ENCODE data around the gene EXOG.

The EXOG gene

GRCh38 chr3:38460377-38461270 is 35.5 kb upstream of the EXOG start:
- Histone ChIP-seq H3K4me3 (ENCODE audit: insufficient read length, low read depth) (no peak overlapping the region), H3K9ac (ENCODE audit: insufficient read length, low read depth) (no peak overlapping the region), H3K36me3 (ENCODE audit: insufficient read depth, insufficient read length, low read length) (no peaks in the 10 kb centered on the region), H3K9me3 (ENCODE audit: insufficient read depth, low read length) (no peaks in the 10 kb centered on the region), H3K27me3 (ENCODE audit: insufficient read depth, insufficient read length) (no peaks in the 10 kb centered on the region), H3K4me1 (ENCODE audit: insufficient read depth, insufficient read length) (peaks cover 16% of the 10 kb centered on the region)
- DNase-seq (ENCODE audit: low read depth, low spot score), result no peak
- TF ChIP-seq ZNF274 (IDR thresholded peaks at IDR 0.05; ENCODE audit: low read depth, low read length), result no peak
- TF ChIP-seq YY1 (IDR thresholded peaks at IDR 0.05; ENCODE audit: insufficient read depth, insufficient read length), result no peak
- no peak for TF ChIP-seq SUZ12 (IDR thresholded peaks at IDR 0.05; ENCODE audit: extremely low read depth, insufficient read depth, insufficient read length)

- H3K27me3 ChIP-seq (ENCODE audit: insufficient read depth, insufficient read length), result no peaks in the 10 kb centered on the region
- H3K9ac ChIP-seq (ENCODE audit: insufficient read length, low read depth), result no peak overlapping the region
- TF ChIP-seq SUZ12 (IDR thresholded peaks at IDR 0.05; ENCODE audit: extremely low read depth, insufficient read depth, insufficient read length), result no peak
- no peak for TF ChIP-seq YY1 (IDR thresholded peaks at IDR 0.05; ENCODE audit: insufficient read depth, insufficient read length)
- no peak for TF ChIP-seq ZNF274 (IDR thresholded peaks at IDR 0.05; ENCODE audit: low read depth, low read length)
- no peak for DNase-seq (ENCODE audit: low read depth, low spot score)
- no peaks in the 10 kb centered on the region for H3K36me3 ChIP-seq (ENCODE audit: insufficient read depth, insufficient read length, low read length)
- no peaks in the 10 kb centered on the region for H3K4me1 ChIP-seq (ENCODE audit: insufficient read depth, insufficient read length)
- H3K9me3 ChIP-seq (ENCODE audit: insufficient read depth, low read length), result peaks cover 32% of the 10 kb centered on the region
- H3K4me3 ChIP-seq (ENCODE audit: insufficient read length, low read depth), result no peak overlapping the region
Measured at GRCh38 chr3:38465588-38466154, 30.5 kb upstream of the EXOG start.

GRCh38 chr3:38468765-38469164 is 27.4 kb upstream of the EXOG start:
- Histone ChIP-seq H3K4me3 (ENCODE audit: insufficient read length, low read depth) (no peak overlapping the region), H3K4me1 (ENCODE audit: insufficient read depth, insufficient read length) (peaks cover 8% of the 10 kb centered on the region), H3K36me3 (ENCODE audit: insufficient read depth, insufficient read length, low read length) (no peaks in the 10 kb centered on the region), H3K9me3 (ENCODE audit: insufficient read depth, low read length) (peaks cover 32% of the 10 kb centered on the region), H3K27me3 (ENCODE audit: insufficient read depth, insufficient read length) (no peaks in the 10 kb centered on the region), H3K9ac (ENCODE audit: insufficient read length, low read depth) (no peak overlapping the region)
- TF ChIP-seq SUZ12 (IDR thresholded peaks at IDR 0.05; ENCODE audit: extremely low read depth, insufficient read depth, insufficient read length) (no peak), YY1 (IDR thresholded peaks at IDR 0.05; ENCODE audit: insufficient read depth, insufficient read length) (no peak), ZNF274 (IDR thresholded peaks at IDR 0.05; ENCODE audit: low read depth, low read length) (no peak)
- DNase-seq (ENCODE audit: low read depth, low spot score), result no peak

- no peak for TF ChIP-seq YY1 (IDR thresholded peaks at IDR 0.05; ENCODE audit: insufficient read depth, insufficient read length)
- TF ChIP-seq SUZ12 (IDR thresholded peaks at IDR 0.05; ENCODE audit: extremely low read depth, insufficient read depth, insufficient read length), result no peak
- TF ChIP-seq ZNF274 (IDR thresholded peaks at IDR 0.05; ENCODE audit: low read depth, low read length), result no peak
- Histone ChIP-seq H3K4me3 (ENCODE audit: insufficient read length, low read depth) (no peak overlapping the region), H3K36me3 (ENCODE audit: insufficient read depth, insufficient read length, low read length) (no peaks in the 10 kb centered on the region), H3K27me3 (ENCODE audit: insufficient read depth, insufficient read length) (no peaks in the 10 kb centered on the region), H3K9me3 (ENCODE audit: insufficient read depth, low read length) (peaks cover 32% of the 10 kb centered on the region), H3K9ac (ENCODE audit: insufficient read length, low read depth) (no peak overlapping the region), H3K4me1 (ENCODE audit: insufficient read depth, insufficient read length) (peaks cover 8% of the 10 kb centered on the region)
- no peak for DNase-seq (ENCODE audit: low read depth, low spot score)
Measured at GRCh38 chr3:38469852-38470251, 26.3 kb upstream of the EXOG start.

DNA sequence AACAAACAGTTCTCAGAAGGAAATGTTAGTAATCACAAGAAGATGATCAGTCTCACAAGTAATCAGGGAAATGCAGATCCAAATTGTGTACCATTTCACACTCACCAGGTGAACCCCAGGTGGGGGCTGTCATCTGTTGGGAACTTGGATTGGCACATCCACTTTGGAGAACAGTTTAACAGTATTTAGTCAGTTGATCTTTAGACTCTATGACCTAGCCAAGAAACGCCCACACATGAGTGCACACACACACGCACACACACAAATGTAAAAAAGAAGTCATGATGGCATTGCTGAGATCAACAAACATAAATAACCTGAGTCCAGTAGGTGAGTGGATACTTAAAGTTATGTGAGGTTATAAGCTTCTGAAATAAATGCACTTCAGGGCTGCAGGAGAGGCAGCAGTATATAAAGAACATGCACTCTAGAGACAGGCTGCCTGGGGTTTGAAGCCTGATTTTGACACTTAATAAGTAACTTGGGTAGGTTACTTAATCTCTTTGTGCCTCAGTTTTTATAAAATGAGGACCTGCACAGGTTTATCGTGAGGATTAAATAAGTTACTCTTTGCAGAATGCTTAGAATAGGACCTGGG is 24.8 kb upstream of the EXOG start:
- peaks cover 8% of the 10 kb centered on the region for H3K4me1 ChIP-seq (ENCODE audit: insufficient read depth, insufficient read length)
- no peak for TF ChIP-seq SUZ12 (IDR thresholded peaks at IDR 0.05; ENCODE audit: extremely low read depth, insufficient read depth, insufficient read length)
- no peak for TF ChIP-seq ZNF274 (IDR thresholded peaks at IDR 0.05; ENCODE audit: low read depth, low read length)
- TF ChIP-seq YY1 (IDR thresholded peaks at IDR 0.05; ENCODE audit: insufficient read depth, insufficient read length), result no peak
- peaks cover 28% of the 10 kb centered on the region for H3K9me3 ChIP-seq (ENCODE audit: insufficient read depth, low read length)
- DNase-seq (ENCODE audit: low read depth, low spot score), result no peak
- no peaks in the 10 kb centered on the region for H3K36me3 ChIP-seq (ENCODE audit: insufficient read depth, insufficient read length, low read length)
- no peak overlapping the region for H3K9ac ChIP-seq (ENCODE audit: insufficient read length, low read depth)
- H3K27me3 ChIP-seq (ENCODE audit: insufficient read depth, insufficient read length), result no peaks in the 10 kb centered on the region
- H3K4me3 ChIP-seq (ENCODE audit: insufficient read length, low read depth), result no peak overlapping the region

DNA sequence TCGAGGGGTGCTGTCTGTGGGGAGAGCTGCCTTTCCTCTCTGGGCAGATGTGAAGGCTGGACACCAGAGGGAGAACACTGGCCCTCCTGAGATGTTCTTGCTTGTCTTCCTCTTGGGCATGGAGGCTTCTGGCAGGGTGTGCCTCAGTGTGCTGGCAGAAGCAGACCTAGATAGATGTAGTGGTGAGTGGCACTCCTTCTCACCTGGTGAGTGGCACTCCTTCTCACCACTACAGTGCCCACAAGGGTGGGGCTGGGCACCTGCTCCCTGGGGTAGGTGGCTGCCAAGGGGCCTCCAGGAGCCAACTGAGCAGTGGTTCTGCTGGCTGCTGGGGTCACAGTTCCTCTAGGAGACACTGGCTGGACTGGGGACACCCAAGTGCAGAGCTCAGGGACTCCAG is 23.8 kb upstream of the EXOG start:
- Histone ChIP-seq H3K9ac (ENCODE audit: insufficient read length, low read depth) (no peak overlapping the region), H3K9me3 (ENCODE audit: insufficient read depth, low read length) (peaks cover 28% of the 10 kb centered on the region), H3K36me3 (ENCODE audit: insufficient read depth, insufficient read length, low read length) (peaks cover 5% of the 10 kb centered on the region), H3K4me3 (ENCODE audit: insufficient read length, low read depth) (no peak overlapping the region), H3K27me3 (ENCODE audit: insufficient read depth, insufficient read length) (no peaks in the 10 kb centered on the region), H3K4me1 (ENCODE audit: insufficient read depth, insufficient read length) (peaks cover 8% of the 10 kb centered on the region)
- no peak for DNase-seq (ENCODE audit: low read depth, low spot score)
- TF ChIP-seq SUZ12 (IDR thresholded peaks at IDR 0.05; ENCODE audit: extremely low read depth, insufficient read depth, insufficient read length), result no peak
- no peak for TF ChIP-seq ZNF274 (IDR thresholded peaks at IDR 0.05; ENCODE audit: low read depth, low read length)
- no peak for TF ChIP-seq YY1 (IDR thresholded peaks at IDR 0.05; ENCODE audit: insufficient read depth, insufficient read length)

GRCh38 chr3:38473229-38473628 is 22.9 kb upstream of the EXOG start:
- peaks cover 24% of the 10 kb centered on the region for H3K9me3 ChIP-seq (ENCODE audit: insufficient read depth, low read length)
- H3K36me3 ChIP-seq (ENCODE audit: insufficient read depth, insufficient read length, low read length), result peaks cover 14% of the 10 kb centered on the region
- peaks cover 8% of the 10 kb centered on the region for H3K4me1 ChIP-seq (ENCODE audit: insufficient read depth, insufficient read length)
- TF ChIP-seq ZNF274 (IDR thresholded peaks at IDR 0.05; ENCODE audit: low read depth, low read length), result no peak
- no peak for TF ChIP-seq YY1 (IDR thresholded peaks at IDR 0.05; ENCODE audit: insufficient read depth, insufficient read length)
- no peak for TF ChIP-seq SUZ12 (IDR thresholded peaks at IDR 0.05; ENCODE audit: extremely low read depth, insufficient read depth, insufficient read length)
- no peak overlapping the region for H3K4me3 ChIP-seq (ENCODE audit: insufficient read length, low read depth)
- H3K27me3 ChIP-seq (ENCODE audit: insufficient read depth, insufficient read length), result no peaks in the 10 kb centered on the region
- no peak for DNase-seq (ENCODE audit: low read depth, low spot score)
- no peak overlapping the region for H3K9ac ChIP-seq (ENCODE audit: insufficient read length, low read depth)
